KOPT-K1 (cell line): Measurements from ENCODE around the gene PRR30.

ENCODE experiments used
- H3K27ac ChIP-seq: fragments of 200-600 bp; sonication (generic); 2 replicates; pipeline ENCODE4 v1.5.1; 2016; ENCODE audit warnings: antibody characterized with exemption, mild to moderate bottlenecking, low read depth, low read length; ENCODE audit not compliant: poor library complexity, severe bottlenecking
- H3K36me3 ChIP-seq: fragments of 200-600 bp; sonication (generic); 2 replicates; pipeline ENCODE4 v1.5.1; 2017; ENCODE audit warnings: antibody characterized with exemption, mild to moderate bottlenecking, low read length, moderate library complexity; ENCODE audit not compliant: insufficient read depth
- H3K9me3 ChIP-seq: fragments of 200-600 bp; sonication (generic); 2 replicates; pipeline ENCODE4 v1.5.1; 2017; ENCODE audit warnings: antibody characterized with exemption, low read length, mild to moderate bottlenecking; ENCODE audit not compliant: insufficient read depth, poor library complexity, severe bottlenecking

PRR30 gene

DNA sequence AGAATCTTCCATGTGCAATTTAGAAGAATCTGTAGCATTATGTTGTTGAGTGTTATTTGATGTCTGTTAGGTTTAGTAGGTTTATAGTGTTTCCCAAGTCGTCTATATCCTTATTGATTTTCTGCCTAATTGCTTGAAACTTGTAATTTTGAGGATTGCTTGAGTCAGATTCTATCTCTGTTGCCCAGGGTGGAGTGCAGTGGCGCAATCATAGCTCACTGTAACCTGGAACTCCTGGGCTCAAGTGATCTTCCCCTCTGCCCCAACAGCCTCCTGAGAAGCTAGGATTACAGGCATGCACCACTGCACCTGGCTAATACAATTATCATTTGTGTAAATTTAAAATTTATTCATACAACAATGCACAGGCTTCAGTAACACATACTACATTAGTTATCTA lies 6.5 kb upstream of the PRR30 start:
- no peak overlapping the region for H3K27ac ChIP-seq
- H3K36me3 ChIP-seq = no peaks in the 10 kb centered on the region
- peaks cover 15% of the 10 kb centered on the region for H3K9me3 ChIP-seq

DNA sequence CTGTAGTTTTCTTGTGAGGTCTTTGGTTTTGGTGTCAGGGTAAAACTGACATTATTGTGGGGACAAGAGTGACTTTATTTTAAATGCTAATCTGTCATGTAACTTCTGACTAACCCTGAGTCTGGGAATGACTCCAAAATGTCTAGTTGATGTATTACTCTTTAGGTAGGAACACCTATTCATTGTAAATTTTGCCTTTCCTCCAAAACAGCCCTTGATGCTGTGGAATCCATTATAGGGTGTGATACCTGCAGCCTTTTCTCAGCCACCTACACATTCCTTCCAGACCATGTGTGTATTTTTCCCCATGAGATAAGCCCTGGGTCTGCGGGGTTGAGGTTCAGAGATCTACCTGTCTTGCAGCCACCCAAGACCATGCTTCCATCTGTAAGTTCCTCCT lies 4.1 kb upstream of the PRR30 start:
- no peak overlapping the region for H3K27ac ChIP-seq
- H3K9me3 ChIP-seq = peaks cover 15% of the 10 kb centered on the region
- no peaks in the 10 kb centered on the region for H3K36me3 ChIP-seq

- Histone ChIP-seq H3K36me3 (peaks cover under 1% of the 10 kb centered on the region; the same call in 1 of the 2 replicates), H3K27ac (no peak overlapping the region), H3K9me3 (peaks cover 11% of the 10 kb centered on the region)
These were observed 1.1 kb downstream of the PRR30 start for GRCh38 chr2:27138111-27138510.

GRCh38 chr2:27137322-27137935 lies 1.8 kb downstream of the PRR30 start:
- peaks cover 7% of the 10 kb centered on the region for H3K36me3 ChIP-seq
- H3K27ac ChIP-seq = no peak overlapping the region
- H3K9me3 ChIP-seq = peaks cover 4% of the 10 kb centered on the region

GRCh38 chr2:27136751-27137150 lies 2.5 kb downstream of the PRR30 start:
- Histone ChIP-seq H3K36me3 (peaks cover 14% of the 10 kb centered on the region), H3K27ac (no peak overlapping the region)

GRCh38 chr2:27135478-27135955 lies 3.7 kb downstream of the PRR30 start:
- H3K27ac ChIP-seq = no peak overlapping the region
- peaks cover 27% of the 10 kb centered on the region for H3K36me3 ChIP-seq
- H3K9me3 ChIP-seq = no peaks in the 10 kb centered on the region

More at GRCh38 chr2:27136751-27137150, 2.5 kb downstream of the PRR30 start:
- H3K9me3 ChIP-seq = no peaks in the 10 kb centered on the region

- H3K27ac ChIP-seq = peak overlapping the region; percentile 71
- H3K36me3 ChIP-seq = peaks cover 32% of the 10 kb centered on the region
- no peaks in the 10 kb centered on the region for H3K9me3 ChIP-seq
These were observed 4.3 kb downstream of the PRR30 start for GRCh38 chr2:27134781-27135477.

GRCh38 chr2:27133905-27134780 lies 5.1 kb downstream of the PRR30 start, which contains the start of gene PREB:
TSS of gene PREB (minus strand) at chr2:27134636. CDS start at chr2:27134421, 215 bp downstream.
- Histone ChIP-seq H3K36me3 (peaks cover 40% of the 10 kb centered on the region), H3K27ac (peak within 1 kb of the TSS; percentile 71), H3K9me3 (no peaks in the 10 kb centered on the region)

DNA sequence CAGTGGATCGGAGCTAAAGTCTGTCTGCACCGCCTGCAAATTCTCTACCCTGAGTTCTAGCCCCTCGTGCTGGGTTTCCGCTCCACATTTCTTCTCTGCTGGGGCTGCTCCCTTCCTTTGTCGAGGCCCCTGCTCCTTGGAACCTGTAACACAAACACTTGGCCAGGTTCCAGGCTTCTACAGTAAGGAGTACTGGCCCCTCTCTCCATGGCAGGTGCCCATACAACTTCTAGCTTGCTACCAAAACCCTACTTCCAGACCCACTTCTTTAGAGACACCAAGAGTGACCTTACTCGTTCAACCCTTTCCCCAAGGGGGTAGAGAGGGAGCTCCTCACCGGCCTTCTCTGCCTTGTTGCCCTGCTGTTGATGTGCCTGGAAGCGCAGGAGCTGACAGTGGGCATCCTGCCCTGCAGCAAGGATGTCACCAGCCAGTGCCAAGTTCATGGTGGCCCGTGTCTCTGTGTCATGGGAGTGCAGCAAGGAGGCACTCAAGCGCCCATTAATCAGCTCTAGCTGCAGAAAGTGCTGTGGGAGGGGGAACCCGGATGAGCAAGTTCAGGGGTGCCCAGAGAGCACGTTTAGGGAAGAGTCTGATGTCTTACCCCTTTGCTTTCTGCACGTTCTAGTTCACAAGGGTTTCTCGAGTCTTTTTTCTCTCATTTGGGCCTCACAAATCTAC lies 5.9 kb downstream of the PRR30 start:
- Histone ChIP-seq H3K36me3 (peaks cover 43% of the 10 kb centered on the region), H3K9me3 (no peaks in the 10 kb centered on the region), H3K27ac (peak overlapping the region; percentile 71)

GRCh38 chr2:27131429-27131828 lies 7.8 kb downstream of the PRR30 start:
- no peaks in the 10 kb centered on the region for H3K9me3 ChIP-seq
- peaks cover 43% of the 10 kb centered on the region for H3K36me3 ChIP-seq
- H3K27ac ChIP-seq = no peak overlapping the region

DNA sequence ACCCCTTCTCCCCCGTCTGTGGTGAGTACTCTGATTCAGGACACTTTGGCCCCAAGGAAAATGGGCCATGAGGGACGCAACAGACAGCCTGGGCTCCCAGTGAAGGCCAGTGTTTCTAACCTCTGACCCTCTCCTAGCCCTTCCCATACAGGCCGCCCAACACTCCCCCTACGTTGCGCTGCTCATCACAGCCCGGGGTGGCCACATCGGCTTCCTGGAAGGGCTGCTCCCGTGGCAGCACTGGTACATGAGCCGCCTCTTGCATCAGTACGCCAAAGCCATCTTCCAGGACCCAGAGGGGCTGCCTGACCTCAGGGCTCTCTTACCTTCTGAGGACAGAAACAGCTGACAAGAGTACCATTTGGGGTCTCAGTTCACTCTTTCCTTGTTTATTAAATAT lies 8.8 kb downstream of the PRR30 start:
- no peaks in the 10 kb centered on the region for H3K9me3 ChIP-seq
- H3K36me3 ChIP-seq = peaks cover 43% of the 10 kb centered on the region
- no peak overlapping the region for H3K27ac ChIP-seq

DNA sequence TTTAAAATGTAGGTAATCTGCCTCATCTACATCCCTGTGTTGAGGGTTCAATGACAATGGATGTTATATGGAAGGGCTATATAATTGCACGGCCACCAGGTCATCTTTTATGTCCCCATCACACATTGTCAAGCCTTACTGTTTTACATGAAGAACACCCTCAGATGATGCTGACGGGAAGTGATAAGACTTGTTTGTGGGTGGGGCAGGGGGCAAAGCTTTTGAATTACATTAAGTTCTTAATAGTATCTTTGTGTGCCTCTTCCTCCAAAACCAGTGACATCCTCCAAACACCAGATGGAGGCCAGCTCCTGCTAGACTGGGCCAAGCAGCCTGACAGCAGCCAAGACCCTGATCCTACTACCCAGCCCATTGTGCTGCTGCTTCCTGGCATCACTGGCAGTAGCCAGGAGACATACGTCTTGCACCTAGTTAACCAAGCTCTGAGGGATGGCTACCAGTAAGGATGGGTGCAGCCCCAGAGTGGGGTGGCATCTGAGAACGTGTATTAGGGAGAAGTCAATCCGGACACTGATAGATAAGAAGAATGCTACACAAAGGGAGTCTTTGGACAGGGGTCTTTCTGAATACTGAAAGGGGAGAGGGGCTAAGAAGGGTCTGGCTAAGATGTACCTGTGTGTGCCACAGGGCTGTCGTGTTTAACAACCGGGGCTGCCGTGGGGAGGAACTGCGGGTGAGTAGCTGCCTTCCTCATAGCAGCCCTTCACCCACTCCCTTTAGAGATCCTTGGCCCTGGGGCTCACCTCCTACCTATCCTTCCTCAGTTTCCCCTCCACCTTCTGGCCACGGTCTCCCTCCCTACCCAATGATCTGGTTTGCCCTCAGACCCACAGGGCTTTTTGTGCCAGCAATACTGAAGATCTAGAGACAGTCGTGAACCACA lies 10.3 kb downstream of the PRR30 start:
- peaks cover 43% of the 10 kb centered on the region for H3K36me3 ChIP-seq

DNA sequence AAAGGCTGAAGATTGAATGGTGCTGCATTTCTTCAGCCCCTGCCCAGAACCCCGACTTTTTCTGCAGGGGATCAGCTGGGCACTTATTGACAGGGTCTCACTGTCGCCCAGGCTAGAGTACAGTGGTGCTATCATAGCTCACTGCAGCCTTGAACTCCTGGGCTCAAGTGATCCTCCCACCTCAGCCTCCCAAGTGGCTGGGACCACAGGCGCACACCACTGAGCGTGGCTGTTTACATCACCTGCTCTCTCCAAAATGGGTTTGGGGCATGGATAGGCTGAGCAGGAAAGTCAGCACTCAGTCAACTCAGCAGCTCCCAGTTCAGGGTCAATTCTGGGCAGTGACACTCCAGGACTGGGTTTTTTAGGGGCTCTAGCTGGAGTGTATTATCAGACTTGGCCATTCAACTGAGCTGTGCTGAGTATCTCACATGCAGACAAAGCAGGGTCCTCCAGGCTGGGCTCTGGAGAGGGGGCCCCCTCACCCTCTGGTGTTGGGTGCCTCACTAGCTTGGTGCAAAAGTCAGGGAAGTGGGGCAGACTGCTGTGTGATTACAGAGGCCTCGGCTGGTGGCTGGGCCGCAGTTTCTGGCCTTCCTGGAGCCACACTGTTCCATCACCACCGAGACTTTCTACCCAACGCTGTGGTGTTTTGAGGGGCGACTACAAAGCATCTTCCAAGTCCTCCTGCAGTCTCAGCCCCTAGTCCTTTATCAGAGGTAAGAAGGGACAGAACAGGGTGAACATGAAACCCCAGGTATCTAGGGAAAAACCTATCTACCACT lies 11.1 kb downstream of the PRR30 start:
- Histone ChIP-seq H3K36me3 (peaks cover 42% of the 10 kb centered on the region), H3K27ac (no peak overlapping the region), H3K9me3 (no peaks in the 10 kb centered on the region)

More for the DNA sequence above, 10.3 kb downstream of the PRR30 start:
- Histone ChIP-seq H3K9me3 (no peaks in the 10 kb centered on the region), H3K27ac (no peak overlapping the region)
